Activated CD8-positive, alpha-beta memory T cell treated with anti-CD3 and anti-CD28 coated beads, Interleukin-2, amount 50 U/mL, for 1 hour (primary cell): ENCODE data around the gene NDUFA13.

Experiments
- DNase-seq: peaks from one replicate; pipeline ENCODE4 v3.0.0-alpha.2; 2020; ENCODE audit errors: extremely low read depth

NDUFA13 gene

GRCh38 chr19:19570571-19570970 is 54.5 kb downstream of the NDUFA13 start:
- DNase-seq: no peak

GRCh38 chr19:19571071-19571786 is 55.2 kb downstream of the NDUFA13 start:
- no peak for DNase-seq

GRCh38 chr19:19575411-19575810 is 59.4 kb downstream of the NDUFA13 start:
- no peak for DNase-seq
